ENCODE data around the gene ANKRD27. TPM values are rescaled to one million over a fixed set of nuclear protein-coding genes. Genes with fewer than 3 reads are reported as not detected.
"Not testable (repeated sequence)": the region's sequence is repeated elsewhere in the genome, so short reads cannot be mapped to it uniquely, and the experiment has no call there.

Gene ANKRD27
- total RNA-seq, 1 donor from 2014 or later, result 23.3 TPM

- DNase-seq, result not testable (repeated sequence)
Observed at GRCh38 chr19:32652331-32652730, 22.6 kb downstream of the ANKRD27 start.

- DNase-seq, result no peak
Observed at GRCh38 chr19:32651729-32652140, 23.2 kb downstream of the ANKRD27 start.

GRCh38 chr19:32650671-32651070, 24.3 kb downstream of the ANKRD27 start:
- DNase-seq, result no peak

- DNase-seq, result no peak
Observed at GRCh38 chr19:32649751-32650150, 25.2 kb downstream of the ANKRD27 start.

- no peak for DNase-seq
Observed at GRCh38 chr19:32647361-32647760, 27.6 kb downstream of the ANKRD27 start.

- no peak for DNase-seq
Observed at GRCh38 chr19:32646556-32646955, 28.4 kb downstream of the ANKRD27 start.

GRCh38 chr19:32642771-32643170, 32.2 kb downstream of the ANKRD27 start:
- DNase-seq, result no peak

- no peak for DNase-seq
Observed at GRCh38 chr19:32638625-32639024, 36.4 kb downstream of the ANKRD27 start.

- DNase-seq, result no peak
Observed at GRCh38 chr19:32637480-32637879, 37.5 kb downstream of the ANKRD27 start.

GRCh38 chr19:32631381-32631780, 43.6 kb downstream of the ANKRD27 start:
- no peak for DNase-seq

- no peak for DNase-seq
Observed at GRCh38 chr19:32630338-32630737, 44.6 kb downstream of the ANKRD27 start.

GRCh38 chr19:32627714-32628270, 47.2 kb downstream of the ANKRD27 start:
- no peak for DNase-seq

- no peak for DNase-seq
Observed at GRCh38 chr19:32626969-32627368, 48.0 kb downstream of the ANKRD27 start.

GRCh38 chr19:32624410-32624809, 50.6 kb downstream of the ANKRD27 start:
- DNase-seq, result no peak

GRCh38 chr19:32622002-32622401, 53.0 kb downstream of the ANKRD27 start:
- no peak for DNase-seq

GRCh38 chr19:32619051-32619685, 55.8 kb downstream of the ANKRD27 start:
- no peak for DNase-seq

- DNase-seq, result no peak
Observed at GRCh38 chr19:32615569-32615968, 59.4 kb downstream of the ANKRD27 start.

GRCh38 chr19:32614916-32615315, 60.1 kb downstream of the ANKRD27 start:
- no peak for DNase-seq

GRCh38 chr19:32613008-32613407, 62.0 kb downstream of the ANKRD27 start:
- no peak for DNase-seq

- DNase-seq, result no peak
Observed at GRCh38 chr19:32611161-32611560, 63.8 kb downstream of the ANKRD27 start.

GRCh38 chr19:32607479-32607878, 67.5 kb downstream of the ANKRD27 start:
- DNase-seq, result no peak

GRCh38 chr19:32606289-32606688, 68.7 kb downstream of the ANKRD27 start:
- DNase-seq, result no peak

GRCh38 chr19:32605544-32605943, 69.4 kb downstream of the ANKRD27 start:
- no peak for DNase-seq

GRCh38 chr19:32603961-32604360, 71.0 kb downstream of the ANKRD27 start:
- no peak for DNase-seq

Data from skin of body (tissue), 2 donors.